KOPT-K1 (cell line): ENCODE data around the gene HIC2.
"Not testable (repeated sequence)": the region's sequence is repeated elsewhere in the genome, so short reads cannot be mapped to it uniquely, and the experiment has no call there.

Experiments used
- H3K27ac ChIP-seq: fragments of 200-600 bp; sonication (generic); 2 replicates; pipeline ENCODE4 v1.5.1; 2016; ENCODE audit warnings: antibody characterized with exemption, mild to moderate bottlenecking, low read depth, low read length; ENCODE audit not compliant: poor library complexity, severe bottlenecking
- H3K36me3 ChIP-seq: fragments of 200-600 bp; sonication (generic); 2 replicates; pipeline ENCODE4 v1.5.1; 2017; ENCODE audit warnings: antibody characterized with exemption, mild to moderate bottlenecking, low read length, moderate library complexity; ENCODE audit not compliant: insufficient read depth
- H3K9me3 ChIP-seq: fragments of 200-600 bp; sonication (generic); 2 replicates; pipeline ENCODE4 v1.5.1; 2017; ENCODE audit warnings: antibody characterized with exemption, low read length, mild to moderate bottlenecking; ENCODE audit not compliant: insufficient read depth, poor library complexity, severe bottlenecking

HIC2 gene

GRCh38 chr22:21418974-21419638 lies 1.9 kb downstream of the HIC2 start:
- H3K36me3 ChIP-seq, H3K9me3 ChIP-seq, H3K27ac ChIP-seq: not testable (repeated sequence)

DNA sequence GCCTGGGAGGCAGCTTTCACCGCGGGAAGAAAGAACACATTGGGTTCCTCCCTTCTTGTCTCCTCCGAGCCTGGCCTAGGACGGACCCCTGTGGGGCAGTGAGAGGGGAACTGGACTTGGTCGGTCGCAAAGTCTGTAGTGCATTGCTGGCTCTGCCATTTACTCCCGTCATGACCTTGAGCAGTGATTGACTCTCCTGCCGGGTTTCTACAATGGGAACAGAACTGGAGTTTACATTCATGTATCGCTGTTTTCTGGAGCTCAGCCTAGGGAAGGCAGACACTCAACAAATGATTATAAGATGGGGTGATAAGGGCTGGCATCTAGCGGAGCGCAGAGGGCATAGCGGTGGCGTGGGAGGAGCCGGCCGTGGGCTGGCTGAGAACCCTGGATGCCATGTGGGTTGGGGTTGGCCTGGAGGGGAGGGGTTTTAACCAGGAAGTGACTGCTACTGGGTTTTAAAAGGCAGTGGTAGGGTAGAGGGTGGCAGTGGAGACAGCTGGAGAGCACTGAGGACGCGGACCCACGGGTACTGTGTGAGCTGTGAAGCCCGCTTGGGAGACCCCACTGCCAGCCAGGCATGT lies 3.1 kb downstream of the HIC2 start:
- H3K27ac ChIP-seq, H3K36me3 ChIP-seq, H3K9me3 ChIP-seq: not testable (repeated sequence)

DNA sequence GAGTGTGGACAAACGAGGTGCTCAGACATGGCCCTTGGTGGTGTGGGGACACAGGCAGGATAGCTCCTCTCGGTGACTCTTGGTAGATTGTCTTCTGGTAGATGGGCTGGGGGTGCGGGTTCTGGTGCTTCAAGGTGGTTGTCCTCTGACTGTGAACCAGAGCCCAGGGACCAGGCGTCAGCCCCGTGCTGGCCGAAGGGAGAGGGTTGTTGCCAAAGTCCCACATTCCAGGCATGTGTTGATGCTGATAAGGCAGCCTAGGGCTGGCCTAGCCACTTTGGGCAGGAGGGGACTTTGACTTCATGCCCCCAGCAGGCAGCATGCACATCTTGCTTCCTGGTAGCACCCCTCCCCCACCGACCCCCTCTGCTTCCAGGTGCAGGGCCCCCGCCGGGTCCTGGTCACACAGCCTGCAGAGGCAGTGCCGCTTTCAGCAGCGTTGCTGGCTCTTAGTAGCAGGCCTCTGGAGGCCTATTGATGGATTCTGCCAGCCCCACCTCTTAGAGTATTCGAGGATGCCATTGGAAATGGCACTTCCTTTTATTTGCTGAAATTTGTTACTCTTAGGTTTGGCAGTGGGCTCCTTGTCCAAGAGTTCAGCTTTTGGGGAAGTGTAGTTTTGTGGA lies 7.0 kb downstream of the HIC2 start:
- not testable (repeated sequence) for H3K36me3 ChIP-seq, H3K9me3 ChIP-seq, H3K27ac ChIP-seq

DNA sequence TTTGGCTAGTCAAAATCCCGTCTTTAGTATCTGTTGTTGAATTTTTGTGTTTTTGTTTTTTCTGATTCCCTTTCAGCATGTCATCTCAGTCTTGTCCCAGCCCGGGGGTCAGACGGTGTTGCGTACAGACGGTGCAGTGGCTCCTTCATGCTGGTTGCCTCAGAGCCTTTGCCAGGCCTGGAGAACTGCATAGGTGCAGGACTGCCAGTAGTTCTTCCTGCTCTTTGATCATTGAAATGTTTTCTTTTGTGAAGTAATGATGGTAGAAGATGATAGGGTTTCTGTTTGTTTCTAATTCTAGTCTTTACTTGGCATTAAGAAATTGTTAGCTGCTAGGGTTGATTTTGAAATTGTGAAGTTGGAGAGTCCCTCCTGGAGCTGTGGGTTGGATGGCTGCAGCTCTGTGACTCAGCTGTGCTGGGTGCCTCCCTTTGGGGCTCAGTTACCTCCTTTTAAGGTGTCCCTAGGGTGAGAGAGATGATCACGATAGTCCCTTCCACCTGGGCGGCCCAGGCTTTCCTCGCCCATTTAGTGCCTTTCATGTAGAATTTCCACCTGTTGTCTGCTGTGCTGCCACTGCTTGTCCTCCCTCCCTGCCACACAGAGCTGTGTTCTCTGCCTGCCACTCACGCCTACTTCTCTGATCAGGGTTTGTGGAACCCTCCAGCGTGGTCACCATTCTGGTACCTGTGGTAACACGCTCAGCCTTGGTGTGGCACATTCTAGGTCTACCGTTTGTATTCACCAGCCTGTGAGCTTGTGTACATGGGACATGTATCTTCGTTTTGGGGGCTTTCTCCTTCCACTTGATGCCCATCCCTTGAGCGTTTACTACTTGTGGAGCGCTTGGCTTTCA lies 17.4 kb downstream of the HIC2 start:
- not testable (repeated sequence) for H3K27ac ChIP-seq, H3K36me3 ChIP-seq, H3K9me3 ChIP-seq

GRCh38 chr22:21435998-21436810 lies 19.0 kb downstream of the HIC2 start:
- not testable (repeated sequence) for H3K27ac ChIP-seq, H3K36me3 ChIP-seq, H3K9me3 ChIP-seq

DNA sequence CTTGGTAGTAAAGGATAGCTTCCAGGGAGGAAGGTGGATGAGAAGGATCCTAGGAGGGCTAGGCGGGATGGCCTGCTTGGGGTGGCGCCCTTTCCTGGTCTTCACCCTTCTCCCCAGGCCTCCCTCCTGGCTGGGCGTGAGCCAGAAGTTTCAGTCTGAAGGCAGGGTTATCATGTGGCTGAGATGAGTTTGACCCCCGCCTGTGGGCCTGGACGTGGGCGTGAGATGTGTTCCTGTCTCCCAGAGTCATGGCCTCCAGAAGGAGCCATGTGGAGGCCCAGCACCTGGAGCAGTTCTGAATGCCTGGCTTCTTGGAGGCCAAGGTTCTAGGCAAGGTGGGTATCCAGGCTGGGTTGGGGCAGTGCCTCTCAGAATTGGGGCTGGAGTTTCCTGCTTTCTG lies 20.8 kb downstream of the HIC2 start:
- not testable (repeated sequence) for H3K9me3 ChIP-seq, H3K36me3 ChIP-seq, H3K27ac ChIP-seq

- not testable (repeated sequence) for H3K9me3 ChIP-seq, H3K27ac ChIP-seq
- H3K36me3 ChIP-seq: peaks cover 14% of the 10 kb centered on the region
Observed at GRCh38 chr22:21440018-21440636, 23.0 kb downstream of the HIC2 start.

DNA sequence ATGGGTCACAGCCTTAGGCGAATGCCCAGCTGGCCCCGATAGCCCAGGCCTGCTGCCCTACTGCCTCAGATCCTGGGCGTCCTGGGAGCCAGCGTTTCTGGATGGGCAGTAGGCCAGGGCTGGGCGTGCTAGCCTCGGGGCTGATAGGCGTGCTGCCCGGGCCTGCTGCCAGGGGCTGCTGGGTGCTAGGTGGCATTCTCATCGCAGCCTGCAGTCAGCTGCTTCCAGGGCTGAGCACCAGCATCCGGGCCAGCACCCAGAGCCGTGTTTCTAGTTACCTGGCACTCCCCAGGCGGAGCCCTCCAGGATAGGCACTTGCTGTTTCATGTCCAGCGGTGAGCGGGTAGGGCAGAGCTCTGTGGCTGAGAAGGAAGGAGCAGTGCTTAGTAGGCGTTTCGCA lies 23.5 kb downstream of the HIC2 start:
- H3K27ac ChIP-seq, H3K9me3 ChIP-seq: not testable (repeated sequence)
- H3K36me3 ChIP-seq: peaks cover 19% of the 10 kb centered on the region

DNA sequence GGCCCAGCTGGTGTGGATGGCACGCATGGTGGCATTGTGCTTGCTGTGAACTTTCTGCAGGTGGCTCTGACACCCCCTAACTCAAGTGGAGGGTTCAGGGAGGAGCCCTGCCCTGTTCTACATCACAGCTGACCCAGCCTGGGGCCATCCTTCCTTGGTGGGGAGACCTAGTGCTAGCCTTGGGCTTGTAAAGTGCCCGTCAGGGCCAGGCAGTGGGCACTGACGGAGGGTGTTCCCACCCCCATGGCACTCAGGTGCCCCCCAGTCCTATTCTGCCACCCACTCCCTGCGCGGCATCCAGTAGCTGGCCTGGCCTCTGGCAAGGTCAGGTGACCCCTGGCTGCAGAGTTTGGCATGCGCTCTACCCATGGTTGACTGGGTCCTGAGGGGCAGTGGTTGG lies 24.0 kb downstream of the HIC2 start:
- not testable (repeated sequence) for H3K27ac ChIP-seq

GRCh38 chr22:21442123-21442522 lies 25.0 kb downstream of the HIC2 start:
- peaks cover 33% of the 10 kb centered on the region for H3K36me3 ChIP-seq
- H3K27ac ChIP-seq, H3K9me3 ChIP-seq: not testable (repeated sequence)

More for the DNA sequence above, 24.0 kb downstream of the HIC2 start:
- not testable (repeated sequence) for H3K9me3 ChIP-seq
- H3K36me3 ChIP-seq: peaks cover 24% of the 10 kb centered on the region

- not testable (repeated sequence) for H3K9me3 ChIP-seq, H3K27ac ChIP-seq
- peaks cover 37% of the 10 kb centered on the region for H3K36me3 ChIP-seq
Observed at GRCh38 chr22:21442646-21443045, 25.5 kb downstream of the HIC2 start.

DNA sequence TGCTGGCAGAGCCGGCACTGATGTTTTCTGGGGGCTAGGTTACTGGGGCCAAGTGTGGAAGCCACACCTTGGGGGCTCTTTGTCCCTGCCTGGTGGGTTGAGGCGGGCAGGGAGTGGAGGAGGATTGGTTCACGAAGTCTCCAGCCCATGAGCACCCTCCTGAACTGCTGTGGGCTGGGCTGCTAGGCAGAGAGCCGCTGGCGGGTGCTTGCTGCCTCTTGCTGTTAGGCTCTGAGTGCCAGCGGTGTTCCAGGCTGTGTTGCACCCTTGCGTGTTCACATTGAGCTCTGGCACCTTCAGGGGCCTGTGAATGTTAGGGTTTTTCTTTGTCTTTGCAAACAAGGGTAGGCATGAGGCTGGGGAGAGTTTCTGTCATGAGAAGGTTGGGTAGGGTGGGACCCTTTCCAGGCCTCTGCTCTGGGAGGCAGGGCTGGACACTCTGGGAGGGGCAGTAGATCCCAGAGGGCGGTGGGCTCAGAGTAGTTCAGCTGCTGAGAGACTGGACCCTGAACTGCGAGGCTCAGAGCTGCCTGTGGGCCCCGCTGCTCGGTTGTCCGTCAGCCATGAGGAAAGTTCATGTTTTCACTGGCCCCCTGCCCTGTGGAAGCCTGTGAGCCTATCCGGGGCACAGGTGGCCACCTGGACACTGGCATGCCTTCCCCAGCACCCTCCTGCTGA lies 26.0 kb downstream of the HIC2 start:
- Histone ChIP-seq H3K36me3 (peaks cover 42% of the 10 kb centered on the region), H3K27ac (no peak overlapping the region), H3K9me3 (no peaks in the 10 kb centered on the region)

GRCh38 chr22:21443735-21444421 lies 26.7 kb downstream of the HIC2 start:
- no peaks in the 10 kb centered on the region for H3K9me3 ChIP-seq
- peaks cover 45% of the 10 kb centered on the region for H3K36me3 ChIP-seq

More at GRCh38 chr22:21443735-21444421, 26.7 kb downstream of the HIC2 start:
- H3K27ac ChIP-seq: no peak overlapping the region
